GM19025 (cell line): ENCODE measurements around the gene ATP11C.

Source experiments
- ATAC-seq: cut with Tn5 transposase; IDR thresholded peaks from one replicate; pipeline ENCODE4 v1.9.1; 2021; ENCODE audit warnings: mild to moderate bottlenecking, low read depth, moderate library complexity; ENCODE audit not compliant: unreplicated experiment

ATP11C gene

DNA sequence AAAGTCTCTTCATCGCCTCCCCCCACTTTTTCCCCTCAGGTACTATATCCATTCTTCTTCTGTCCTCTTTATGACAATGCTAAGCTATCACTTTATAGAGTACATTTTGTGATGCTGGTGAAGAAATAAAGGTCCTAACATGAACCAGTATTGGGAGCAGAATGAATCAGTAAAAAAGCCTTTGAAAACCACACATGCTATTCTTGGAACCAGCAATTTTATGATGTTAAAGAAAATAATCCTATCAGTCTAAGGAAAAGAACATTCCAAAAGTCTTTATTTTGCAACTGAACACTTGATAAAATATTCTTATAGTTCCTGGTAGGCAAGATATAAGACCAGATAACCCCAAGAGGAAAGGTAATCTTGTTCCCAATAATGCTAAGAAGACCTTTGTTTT, 117.1 kb downstream of the ATP11C start:
- no peak for ATAC-seq

DNA sequence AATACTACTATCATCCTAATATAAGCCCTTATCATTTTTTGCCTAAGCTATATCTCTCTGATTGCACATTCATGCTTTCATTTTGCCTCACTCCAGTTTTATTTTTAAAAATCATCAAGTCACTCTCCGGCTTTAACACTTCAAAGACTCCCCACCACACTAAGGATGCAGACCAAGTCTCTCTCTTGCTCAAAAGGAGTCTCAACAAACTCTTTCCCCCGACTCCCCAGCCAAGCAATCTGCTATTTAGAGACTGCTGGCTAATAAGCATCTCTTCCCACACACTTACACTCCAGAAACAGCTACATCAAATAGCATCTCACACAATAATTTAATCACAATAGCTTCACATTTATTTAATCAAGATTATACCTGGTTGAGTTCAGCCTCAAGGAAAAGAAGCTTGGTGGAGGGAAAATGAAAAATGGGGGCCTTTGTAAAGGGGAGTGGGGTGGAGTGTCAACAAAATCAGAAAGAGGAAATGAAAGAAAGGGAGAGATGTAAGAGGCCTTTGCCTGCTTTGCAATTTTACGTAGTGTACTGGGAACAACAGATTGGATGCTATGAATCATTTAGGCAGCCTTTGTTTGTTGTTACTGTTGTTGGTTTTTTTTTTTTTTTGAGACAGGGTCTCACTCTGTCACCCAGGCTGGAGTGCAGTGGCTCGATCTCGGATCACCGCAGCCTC, 120.8 kb downstream of the ATP11C start:
- no peak for ATAC-seq

DNA sequence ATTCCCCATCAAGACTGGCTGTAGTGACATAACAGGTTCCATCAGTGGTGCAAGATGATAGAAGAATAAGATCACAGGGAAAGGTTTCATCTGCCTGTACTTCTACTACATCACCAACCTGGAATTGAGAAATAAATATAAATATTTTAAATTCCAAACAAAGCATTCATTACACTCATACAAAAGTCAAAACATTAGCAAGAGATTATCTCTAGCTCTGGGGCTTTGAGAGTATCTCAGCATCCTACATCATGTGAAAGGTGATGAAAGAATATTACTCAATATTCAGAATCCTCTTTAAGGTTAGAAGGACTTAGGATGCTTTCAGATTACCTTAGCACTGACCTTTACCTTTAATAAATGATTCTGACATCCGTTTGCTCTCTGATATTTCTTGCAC, 128.4 kb downstream of the ATP11C start:
- ATAC-seq = no peak

DNA sequence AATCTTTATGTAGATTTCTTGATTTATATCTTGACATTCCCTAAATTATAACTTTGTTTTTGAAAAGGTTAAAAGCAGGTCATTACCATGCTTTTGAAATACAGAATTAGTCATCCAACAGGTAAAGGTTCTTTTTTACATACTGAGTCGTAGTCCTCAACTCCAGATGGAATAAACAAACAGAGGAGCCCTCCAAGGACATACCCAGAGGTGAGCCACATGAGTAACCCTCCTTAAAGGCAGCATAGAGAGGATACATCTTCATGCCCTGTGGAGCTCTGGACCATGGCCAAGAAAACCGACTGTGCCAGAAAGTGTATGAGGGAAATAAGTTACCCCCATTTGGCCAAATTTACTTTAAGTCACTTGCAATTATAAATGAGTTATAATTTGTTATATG, 129.6 kb downstream of the ATP11C start:
- no peak for ATAC-seq

DNA sequence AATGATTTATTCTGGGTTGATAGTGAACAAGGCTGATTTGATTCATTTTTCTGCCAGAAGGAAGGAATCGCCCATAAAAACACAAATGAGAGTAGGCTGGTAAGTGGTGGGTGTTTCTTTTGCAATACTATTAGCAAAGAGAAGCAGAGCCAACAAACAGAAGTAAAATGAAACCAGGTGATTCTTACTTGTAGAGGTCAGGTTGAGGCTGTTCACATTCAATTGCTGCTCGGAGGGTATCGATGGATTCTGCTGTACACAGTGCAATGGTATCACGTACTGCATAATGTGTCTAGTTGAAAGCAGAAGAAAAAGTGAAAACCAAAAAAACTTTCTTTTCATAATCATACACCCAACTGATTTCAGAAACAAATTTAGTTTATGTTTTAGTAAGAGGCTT, 130.8 kb downstream of the ATP11C start:
- no peak for ATAC-seq

DNA sequence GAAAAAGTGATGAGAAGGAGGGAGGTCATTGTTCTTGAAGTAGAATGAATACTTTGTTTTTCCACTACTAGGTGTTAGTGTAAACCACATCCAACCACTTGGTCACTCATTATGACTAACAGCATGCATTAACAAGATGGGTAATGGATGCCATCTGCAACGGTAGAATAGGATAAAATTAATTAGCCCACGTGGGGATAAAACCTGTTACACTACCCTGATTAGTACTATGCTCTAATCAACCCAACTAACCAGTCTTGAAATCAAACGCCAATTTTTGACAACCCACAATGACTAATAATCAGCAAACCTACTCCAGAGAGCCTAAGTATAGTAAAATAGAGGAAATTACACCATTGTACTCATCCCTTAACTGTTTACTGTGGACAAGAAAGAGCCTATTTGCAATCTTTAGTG, 131.4 kb downstream of the ATP11C start:
- peak; percentile 69 for ATAC-seq

DNA sequence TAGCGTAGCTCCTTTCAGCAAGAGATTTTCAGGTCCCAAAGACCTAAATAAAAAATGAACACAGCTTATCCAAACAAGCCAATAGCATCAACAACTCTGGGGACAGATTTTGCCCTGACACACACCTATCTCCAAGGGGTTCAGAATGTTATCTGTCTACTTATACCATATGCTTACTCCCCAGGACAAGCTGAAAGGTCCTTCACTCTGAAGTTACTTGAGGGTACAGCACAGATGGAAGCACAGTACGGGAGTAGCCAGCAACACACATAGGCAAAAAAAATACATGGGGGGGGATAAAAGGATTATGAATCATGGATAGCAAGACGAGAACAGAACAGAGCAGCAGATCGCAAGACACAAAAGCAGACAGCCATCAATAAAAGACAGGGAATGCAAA, 134.2 kb downstream of the ATP11C start:
- ATAC-seq = no peak

DNA sequence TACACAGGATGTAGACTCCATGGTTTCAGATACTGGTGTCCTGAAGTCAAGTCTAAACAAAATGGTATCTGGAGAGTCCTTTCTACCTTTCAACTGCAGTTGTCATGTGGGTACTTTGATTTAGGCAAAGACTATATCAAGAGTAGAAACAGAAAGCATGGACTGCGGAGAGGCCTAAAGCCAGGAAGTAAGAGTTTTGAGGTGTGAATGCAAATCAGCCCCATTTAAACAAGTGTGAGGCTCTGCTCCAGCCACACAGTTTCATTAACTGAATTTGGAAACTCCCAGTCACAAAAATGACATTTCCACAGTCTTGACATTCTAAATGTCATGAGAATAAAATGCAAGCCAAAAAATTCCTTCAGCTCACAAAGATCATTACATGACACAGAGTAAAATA, 137.7 kb downstream of the ATP11C start:
- ATAC-seq = peak; percentile 100

DNA sequence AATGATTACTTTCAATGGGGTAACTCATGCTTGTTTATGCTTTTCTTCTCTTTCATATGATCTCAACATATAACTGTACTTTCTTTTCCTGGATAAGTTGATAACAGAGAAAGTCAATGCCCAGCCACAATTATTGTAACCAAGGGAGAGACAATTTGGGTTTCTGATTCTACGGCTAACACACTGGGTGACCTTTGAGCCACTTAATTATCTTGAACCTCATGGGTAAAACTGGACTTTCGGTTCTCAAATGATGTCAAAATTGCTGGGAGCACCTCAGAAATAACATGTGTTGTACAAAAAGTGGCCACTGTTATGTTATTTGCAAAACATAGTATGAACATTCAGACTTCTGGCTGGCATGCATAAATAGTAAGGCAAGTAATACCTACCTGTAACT, 145.3 kb downstream of the ATP11C start:
- ATAC-seq = no peak

DNA sequence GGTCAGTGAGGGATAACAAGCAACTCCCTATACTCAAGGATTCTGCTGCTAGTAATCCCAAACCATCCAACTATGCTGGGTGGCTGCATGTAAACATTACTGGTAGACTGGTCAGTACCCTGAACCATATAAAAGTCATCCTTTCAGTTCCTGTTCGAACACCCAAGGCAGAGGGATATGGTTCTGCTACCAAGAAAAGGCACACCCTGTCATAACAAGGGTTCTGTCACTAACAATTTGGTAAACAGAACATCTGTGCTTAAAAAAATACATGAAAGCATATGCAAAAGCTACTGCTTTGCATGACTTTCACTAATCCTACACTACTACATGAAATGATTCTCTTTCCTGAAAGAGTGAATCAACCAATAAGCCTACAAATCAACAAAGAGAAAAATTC, 148.0 kb downstream of the ATP11C start:
- ATAC-seq = peak; percentile 93

DNA sequence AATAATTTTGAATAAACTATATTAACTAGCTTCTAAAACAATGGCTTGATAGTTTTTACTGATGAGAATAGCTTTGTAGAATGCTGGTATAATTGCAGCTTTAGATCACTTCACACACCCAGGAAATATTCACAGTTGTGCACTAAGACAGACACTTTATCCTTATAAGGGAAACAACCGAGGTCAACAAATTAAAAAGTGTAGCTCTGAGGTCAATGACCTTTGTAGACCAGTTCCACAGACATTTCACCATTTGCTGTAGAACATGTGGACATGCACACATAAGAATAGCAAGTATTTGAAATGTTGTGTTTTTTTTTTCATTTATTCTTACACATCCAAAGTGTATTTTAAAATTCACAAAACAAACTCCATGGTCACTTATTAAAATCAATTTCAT, 148.9 kb downstream of the ATP11C start:
- ATAC-seq = no peak

DNA sequence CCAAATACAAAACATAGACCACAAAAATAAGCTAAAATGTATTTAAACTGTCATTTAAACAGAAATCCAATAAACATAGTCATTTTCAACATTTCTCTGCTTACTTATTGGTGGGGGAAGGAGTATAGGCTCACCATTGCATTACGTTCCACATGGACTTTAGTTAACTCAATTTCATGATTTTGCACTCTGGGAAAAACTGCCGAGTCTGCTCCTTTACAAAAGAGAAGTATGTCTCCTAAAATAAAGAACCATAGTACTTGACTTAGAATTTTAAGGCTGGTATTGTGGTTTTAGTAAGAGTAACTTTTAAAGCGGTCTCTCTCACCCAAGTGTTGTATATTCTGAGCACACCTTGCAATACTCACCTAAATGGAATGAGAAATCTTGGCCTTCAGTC, 149.8 kb downstream of the ATP11C start:
- no peak for ATAC-seq

DNA sequence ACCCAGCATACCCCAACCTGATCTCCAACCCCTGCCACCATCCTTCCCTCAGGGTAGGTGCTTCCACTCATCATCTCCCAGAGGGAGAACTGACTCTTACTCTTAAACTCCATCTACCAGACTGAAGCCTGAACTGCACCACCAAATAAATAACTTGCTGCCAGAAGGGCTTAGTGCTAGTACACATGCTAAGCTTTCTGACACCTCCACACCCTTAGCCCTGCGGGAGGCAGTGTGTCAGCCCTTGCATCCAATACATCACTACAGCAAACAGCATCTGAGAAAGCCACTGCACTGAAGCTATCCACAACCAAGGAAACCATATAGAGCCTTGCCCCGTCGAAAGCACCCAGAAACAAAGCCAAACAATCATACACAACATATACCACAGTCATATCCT, 156.3 kb downstream of the ATP11C start:
- no peak for ATAC-seq

DNA sequence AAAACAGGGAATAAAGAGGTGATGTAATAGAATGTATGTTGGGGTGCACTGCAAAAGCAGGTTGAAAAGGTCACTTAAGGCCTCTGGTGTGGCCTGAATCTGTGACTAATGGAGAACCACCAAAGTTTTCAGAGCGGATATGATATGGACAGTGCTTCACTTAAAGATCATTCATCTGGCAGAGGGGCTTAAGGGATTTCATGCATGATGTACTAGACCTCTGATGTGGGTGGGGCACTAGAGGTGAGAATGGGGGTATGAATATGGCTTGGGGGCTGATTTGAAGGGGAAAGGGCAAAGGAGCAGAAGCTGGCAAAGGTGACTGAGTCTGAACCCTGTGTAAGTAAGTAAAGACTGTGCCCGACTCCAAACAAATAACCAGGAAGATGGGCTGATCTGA, 162.5 kb downstream of the ATP11C start:
- no peak for ATAC-seq

DNA sequence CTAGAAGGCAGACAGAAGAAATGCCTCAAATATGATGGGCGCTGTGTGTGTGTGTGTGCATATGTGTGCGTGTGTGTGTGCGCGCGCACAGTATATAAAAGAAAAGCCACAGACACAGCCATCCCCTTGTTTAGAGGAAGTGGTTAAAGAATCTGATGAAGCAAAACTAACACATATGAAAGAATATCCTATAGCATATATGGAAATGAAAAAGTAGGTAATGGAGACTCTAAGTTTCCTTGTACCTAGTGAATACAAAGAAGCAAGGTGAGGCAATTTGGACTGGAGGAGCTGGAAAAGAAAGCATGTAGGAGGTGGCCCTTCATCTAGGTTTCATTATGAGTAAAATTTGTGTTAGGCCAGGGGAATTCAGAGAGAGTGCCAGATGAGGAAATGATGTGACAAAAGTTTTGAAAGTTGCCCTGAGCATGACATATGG, 166.3 kb downstream of the ATP11C start:
- ATAC-seq = no peak

DNA sequence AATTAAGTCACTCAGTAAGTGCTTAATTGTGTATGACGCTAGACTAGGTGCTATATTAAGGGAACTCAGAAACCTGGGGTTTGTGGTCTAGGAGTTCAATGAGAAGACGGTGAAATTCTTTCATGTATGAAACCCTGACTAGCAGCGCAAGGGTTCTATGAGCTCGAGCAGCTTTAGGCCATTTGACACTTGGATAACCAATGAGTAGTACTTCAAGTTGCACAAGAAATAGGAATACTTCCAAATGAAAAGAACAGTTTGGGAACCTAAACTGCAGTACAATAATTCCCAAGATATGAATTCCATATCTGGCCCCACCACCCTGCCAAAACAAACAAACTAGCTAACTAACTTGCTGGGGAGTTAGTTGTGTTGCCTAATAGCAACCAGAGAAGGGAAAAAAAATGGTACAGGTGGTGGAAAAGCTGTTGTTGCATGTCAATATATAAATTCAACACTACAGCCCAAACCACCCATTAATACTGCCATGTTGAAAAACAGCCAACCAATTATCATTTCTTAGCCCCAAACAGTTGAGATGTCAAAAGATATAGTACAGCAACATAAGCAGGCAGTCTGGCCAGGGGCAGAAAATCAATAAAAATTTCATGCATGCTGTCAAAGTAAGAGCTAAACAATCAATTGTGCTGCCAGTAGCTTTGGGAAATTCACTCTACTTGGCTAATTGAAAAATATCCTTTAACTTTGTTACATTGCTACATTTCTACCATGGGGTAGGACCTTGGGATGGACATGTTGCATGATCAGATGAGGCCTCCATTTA, 170.3 kb downstream of the ATP11C start:
- ATAC-seq = no peak

DNA sequence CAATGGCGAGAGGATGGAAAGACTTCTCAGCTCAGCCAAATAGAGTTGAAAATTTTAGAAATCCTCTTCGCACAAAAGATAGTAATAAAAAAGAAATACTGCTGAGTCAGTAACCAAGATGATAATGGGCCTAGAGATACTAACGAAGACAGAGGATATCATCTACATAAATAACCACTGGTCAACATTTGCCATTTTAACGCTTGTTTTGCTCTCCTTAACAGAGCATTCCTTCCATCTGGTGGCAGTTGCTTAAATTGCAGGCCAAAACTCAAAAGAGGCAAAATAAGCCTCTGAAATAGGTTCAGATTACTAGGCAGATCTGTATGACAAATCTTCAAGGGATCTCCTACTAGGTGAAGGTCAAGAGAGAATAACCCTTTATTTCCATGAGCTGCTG, 173.2 kb downstream of the ATP11C start:
- ATAC-seq = no peak

DNA sequence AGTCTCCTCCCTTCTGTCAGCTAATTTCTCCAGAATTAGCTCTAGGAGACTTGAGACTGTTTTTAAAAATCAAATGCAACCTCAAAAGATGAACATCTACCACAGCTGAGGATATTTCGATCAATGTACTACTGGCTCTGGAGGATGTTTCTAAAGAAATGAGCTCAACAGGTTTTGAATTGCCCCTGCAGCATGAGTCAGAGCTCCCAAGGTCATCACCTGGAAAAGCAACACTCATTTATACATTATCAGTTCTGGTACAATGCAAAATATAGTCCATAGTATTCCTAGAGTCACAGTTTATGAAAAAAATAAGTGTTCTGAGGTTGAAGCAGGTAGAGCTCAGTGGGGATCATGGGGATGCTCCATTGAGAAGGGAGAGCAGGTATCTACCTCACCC, 174.0 kb downstream of the ATP11C start:
- no peak for ATAC-seq

DNA sequence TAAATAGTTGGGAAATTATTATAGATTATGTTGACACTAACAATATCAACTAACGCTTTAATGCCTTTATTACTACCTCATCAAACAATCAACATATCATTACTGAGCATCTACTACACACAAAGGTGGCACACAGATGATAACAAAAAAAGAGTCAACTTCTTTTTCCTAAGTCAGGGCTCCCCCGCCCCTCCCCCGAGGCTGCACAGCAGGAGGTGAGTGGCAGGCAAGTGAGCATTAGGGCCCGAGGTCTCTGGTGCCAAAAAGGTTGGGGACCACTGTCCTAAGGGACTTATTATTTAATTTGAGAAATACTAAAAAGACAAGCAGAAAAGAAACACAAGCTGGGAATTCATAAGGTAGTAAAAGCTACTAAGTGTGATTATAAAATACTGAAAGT, 174.6 kb downstream of the ATP11C start:
- ATAC-seq = no peak

DNA sequence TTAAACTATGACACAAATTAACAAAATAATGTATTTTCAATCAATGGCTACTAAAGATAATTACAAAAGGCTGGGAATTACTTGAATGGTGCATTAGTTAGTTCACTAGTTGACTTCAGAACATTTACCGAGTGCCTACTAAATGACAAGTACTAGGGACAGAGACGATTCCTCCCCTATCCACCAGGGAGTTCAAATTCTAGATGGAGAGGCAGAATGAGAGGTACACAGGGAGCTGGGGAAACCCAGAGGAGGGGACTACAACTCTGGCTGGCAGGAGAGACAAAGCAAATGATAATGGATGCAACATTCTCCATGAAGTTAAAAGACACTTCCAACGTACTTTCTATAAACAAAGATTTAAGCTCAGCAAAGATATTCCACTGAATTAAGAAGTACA, 181.8 kb downstream of the ATP11C start:
- ATAC-seq = no peak

DNA sequence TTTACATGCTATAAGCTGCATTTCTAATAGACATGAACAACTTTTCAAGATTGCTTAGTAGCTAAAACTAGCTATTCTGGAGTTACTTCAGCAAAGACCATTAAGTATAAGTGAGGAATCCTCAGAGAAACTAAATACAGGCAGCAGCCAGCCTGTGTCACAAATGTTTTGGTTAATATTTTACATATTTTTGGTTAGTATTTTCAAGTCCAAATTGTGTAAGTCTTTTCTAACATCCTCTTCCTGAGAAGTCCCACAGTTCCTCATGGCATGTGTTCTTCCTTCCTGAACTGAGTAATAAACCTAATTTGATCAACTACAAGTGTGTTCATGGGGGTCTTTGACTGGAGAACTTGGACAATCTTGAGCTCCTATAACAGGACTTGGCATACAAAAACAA, 182.5 kb downstream of the ATP11C start:
- ATAC-seq = no peak

DNA sequence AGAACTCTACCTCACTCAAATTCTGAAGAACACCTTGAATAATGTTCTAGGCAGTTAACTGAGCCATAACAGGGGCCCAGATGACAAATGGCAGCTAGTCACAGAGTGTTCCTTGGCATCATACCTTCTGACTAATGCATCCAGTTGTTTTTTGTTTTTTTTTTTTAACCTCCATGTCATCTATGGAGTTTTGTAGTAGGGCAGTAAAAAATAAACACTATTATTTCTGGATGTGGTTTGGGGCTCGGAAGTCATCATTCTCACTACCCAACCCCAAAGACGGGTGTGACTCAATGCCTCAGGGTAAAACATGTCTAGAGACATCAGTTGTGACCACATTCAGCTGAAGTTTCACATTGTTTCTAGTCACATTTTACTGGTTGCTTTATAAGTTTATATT, 193.7 kb downstream of the ATP11C start:
- no peak for ATAC-seq
